Right cardiac atrium (tissue), 5 donors: Measurements from ENCODE around the gene PPT2. TPM values are rescaled to one million over a fixed set of nuclear protein-coding genes. Genes with fewer than 3 reads are reported as not detected.

Experiments
- ATAC-seq, 2 donors: fragments of 200-7000 bp; cut with Tn5 transposase; one replicate each; pipeline versions ENCODE4 v1.8.0 to v1.9.1; 2020; ENCODE audit warnings: moderate library complexity in 2 of 2, mild to moderate bottlenecking in 1 of 2
- DNase-seq, 3 donors: peaks; one replicate each; pipeline ENCODE4 v3.0.0-alpha.2; 2020
- H3K27ac ChIP-seq: one replicate; pipeline ENCODE4 v1.5.1; 2013; ENCODE audit warnings: mild to moderate bottlenecking, low read length, control low read depth, moderate library complexity
- H3K27me3 ChIP-seq: one replicate; pipeline ENCODE4 v1.6.1; 2013; ENCODE audit not compliant: control insufficient read depth, insufficient read depth
- H3K4me1 ChIP-seq: one replicate; pipeline ENCODE4 v1.6.1; 2013; ENCODE audit warnings: low read length; ENCODE audit not compliant: control insufficient read depth, insufficient read depth
- H3K4me3 ChIP-seq: one replicate; pipeline ENCODE4 v1.5.1; 2013; ENCODE audit warnings: low read length, control low read depth
- H3K9me3 ChIP-seq: one replicate; pipeline ENCODE4 v1.6.1; 2013; ENCODE audit warnings: low read length; ENCODE audit not compliant: control insufficient read depth
- WGBS: extraction: QIAGEN DNeasy Blood & Tissue Kit; methylation state at CpG from one replicate; pipeline ENCODE4 v1.1.7; 2013; 5-methylcytosine and 5-hydroxymethylcytosine counted together
- intact Hi-C, 4 donors: fragments of 100-400 bp; cut with DNase I; formaldehyde crosslinking; loops; one replicate each; pipeline versions ENCODE4 v1.11.0 to v1.14.0; 2022 to 2023
- polyA plus RNA-seq: library from polyadenylated mRNA; stranded (reverse); fragments of 200-250 nt; gene quantifications from one replicate; pipeline ENCODE4 v1.2.3, GENCODE V29; 2013
- total RNA-seq, 4 donors: library from RNA; stranded (reverse); fragmentation: NEBNext Ultra II Directional; extraction: Animal tissue kit (Norgen Biotek cat#: 25700); gene quantifications; one replicate each; pipeline ENCODE4 v1.2.1, GENCODE V29; 2021
- donor health status: healthy with polysubstance abuse.
- donor health status: DM: no; HTN: yes; CAD: no.
- donor health status: DM: no; HTN: no; CAD: no.
- donor health status: DM: no; HTN: yes; CAD: no; lungs with severe emphysema.
- donor health status: DM: yes; HTN: yes; CAD: no.

PPT2 gene
- total and polyA plus RNA-seq, 5 donors: 22.4 to 30.5 (median 30.0) TPM

DNA sequence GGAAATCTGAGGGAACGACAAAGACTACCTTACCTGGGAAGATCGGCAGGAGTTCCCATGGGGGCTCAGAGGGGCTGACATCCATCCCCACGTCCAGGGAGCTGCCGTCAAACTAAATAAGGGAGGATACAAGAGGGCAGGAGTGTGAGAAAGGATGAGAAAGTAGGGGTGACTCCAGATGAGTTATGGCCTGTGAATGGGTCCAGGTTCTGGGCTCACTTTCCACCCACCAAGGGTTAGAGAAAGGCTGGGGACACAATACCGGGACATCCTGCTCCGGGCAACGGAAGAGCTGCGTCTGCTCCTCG, 26.6 kb upstream of the PPT2 start:
- whole genome bisulfite sequencing: 5% methylated on average over 9 of the region's 9 CpGs
- H3K4me3 ChIP-seq: peak overlapping the region; percentile 98
- H3K27ac ChIP-seq: peak overlapping the region; percentile 97
- no peaks in the 10 kb centered on the region for H3K27me3 ChIP-seq
- intact Hi-C loops: loop anchor here in 2 of 4 donors (5.0 to 10.0 kb wide), 2 partner anchors 47 to 70 kb away; partner anchors contain the start of genes AGPAT1 (in 1 of the 2) and RNF5 (in 1 of the 2)
- DNase-seq (no peak), ATAC-seq (no peak)
- peaks cover 21% of the 10 kb centered on the region for H3K4me1 ChIP-seq
- H3K9me3 ChIP-seq: no peaks in the 10 kb centered on the region

DNA sequence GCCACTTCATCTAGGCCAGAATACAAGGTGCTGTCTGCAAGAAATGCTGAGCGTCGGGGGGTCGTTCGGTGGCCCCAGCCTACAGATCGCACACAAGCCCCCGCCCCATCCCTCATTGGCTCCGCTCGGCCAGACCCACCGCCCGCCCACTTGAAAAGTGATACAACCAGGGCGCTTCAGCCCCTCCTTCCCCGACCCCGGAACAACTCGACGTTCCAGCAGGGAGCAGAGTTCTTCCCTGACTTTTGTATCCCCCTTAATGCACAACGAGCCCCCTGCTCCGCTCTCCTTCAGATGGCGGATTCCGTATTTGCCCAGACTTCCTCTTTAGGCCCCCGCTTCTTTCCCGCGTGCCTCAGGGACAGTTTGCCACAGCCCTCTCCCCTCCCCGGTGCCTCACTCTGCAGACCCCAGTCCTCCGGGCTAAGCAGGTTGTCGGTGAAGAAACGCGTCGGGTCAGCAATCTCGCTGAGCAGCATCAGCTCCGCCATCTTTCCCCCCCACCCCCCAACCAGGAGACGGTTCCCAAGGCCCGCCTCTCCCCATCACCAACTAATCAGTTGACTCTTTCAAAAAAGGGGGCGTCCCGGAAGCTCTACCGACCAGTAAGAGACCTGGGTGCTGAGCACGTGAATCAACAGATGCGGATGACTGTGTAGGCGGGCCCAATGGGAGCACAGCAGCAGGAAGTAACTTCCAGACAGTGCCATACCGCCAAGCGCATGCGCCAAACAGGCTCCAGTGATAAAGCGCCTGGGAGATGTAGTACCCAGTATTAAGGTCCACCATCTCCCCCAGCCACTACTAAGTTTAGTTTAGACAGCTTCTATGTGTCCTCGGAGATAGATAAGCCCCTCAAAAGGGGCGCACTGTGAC, 26.0 kb upstream of the PPT2 start, which contains the start of gene ATF6B:
TSS of gene ATF6B (minus strand) at position 530 of the 876 bp plus-strand sequence. CDS start at position 491, 39 bp downstream.
- Histone ChIP-seq H3K4me1 (peaks cover 21% of the 10 kb centered on the region), H3K27ac (peak within 1 kb of the TSS; percentile 97), H3K27me3 (no peaks in the 10 kb centered on the region), H3K4me3 (peak within 1 kb of the TSS; percentile 98), H3K9me3 (no peaks in the 10 kb centered on the region)
- WGBS: under 1% methylated on average over 44 of the region's 44 CpGs
- intact Hi-C loops: loop anchor here in 2 of 4 donors (5.0 to 10.0 kb wide), 2 partner anchors 47 to 69 kb away; partner anchors contain the start of genes AGPAT1 (in 1 of the 2) and RNF5 (in 1 of the 2)
- ATAC-seq (peak; percentile 96 to 97), DNase-seq (peak; percentile 99)

DNA sequence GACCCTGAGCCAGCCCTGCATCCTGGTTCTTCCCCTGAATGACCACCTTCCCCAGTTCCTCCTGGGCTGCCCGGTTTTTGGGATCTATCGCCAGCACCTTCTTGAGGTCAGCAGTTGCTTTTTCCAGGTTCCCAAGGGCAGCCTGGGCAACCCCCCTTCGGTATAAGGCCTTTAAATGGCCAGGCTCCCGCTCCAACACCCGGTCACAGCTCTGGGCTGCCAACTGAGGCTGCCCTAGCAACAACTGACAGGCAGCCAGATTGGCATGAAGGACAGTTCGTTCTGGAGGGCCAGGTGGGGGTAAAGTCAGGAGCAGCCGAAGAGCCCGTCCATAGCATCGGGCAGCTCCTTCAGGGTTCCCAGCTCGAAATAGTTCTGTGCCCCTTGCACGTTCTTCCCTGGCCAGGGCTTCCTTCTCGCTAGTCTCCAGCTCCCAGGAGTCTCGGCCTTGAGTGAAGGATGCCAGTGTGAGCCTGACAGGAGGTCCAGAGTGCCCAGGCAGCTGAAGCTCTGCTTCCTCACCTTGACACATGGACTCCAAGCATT, 25.1 kb upstream of the PPT2 start:
- intact Hi-C loops: loop anchor here in 2 of 4 donors (5.0 to 10.0 kb wide), 2 partner anchors 46 to 68 kb away; partner anchors contain the start of genes AGPAT1 (in 1 of the 2) and RNF5 (in 1 of the 2)
- peak overlapping the region; percentile 68 for H3K27ac ChIP-seq
- no peaks in the 10 kb centered on the region for H3K9me3 ChIP-seq
- H3K4me3 ChIP-seq: peak overlapping the region; percentile 30
- WGBS: 88% methylated on average over 13 of the region's 13 CpGs
- peak in 1 of 3 donors; percentile 62 for DNase-seq
- H3K27me3 ChIP-seq: no peaks in the 10 kb centered on the region
- H3K4me1 ChIP-seq: peaks cover 21% of the 10 kb centered on the region
- ATAC-seq: no peak

- Histone ChIP-seq H3K9me3 (no peaks in the 10 kb centered on the region), H3K27me3 (no peaks in the 10 kb centered on the region), H3K4me3 (peak overlapping the region; percentile 79), H3K4me1 (peaks cover 21% of the 10 kb centered on the region), H3K27ac (peak overlapping the region; percentile 98)
- ATAC-seq: peak; percentile 59 to 66
- 34% methylated on average over 22 of the region's 22 CpGs for WGBS
- intact Hi-C loops: loop anchor here in 2 of 4 donors (5.0 to 10.0 kb wide), 2 partner anchors 45 to 68 kb away; partner anchors contain the start of genes AGPAT1 (in 1 of the 2) and RNF5 (in 1 of the 2)
- peak in 1 of 3 donors; percentile 94 for DNase-seq
These were observed 24.4 kb upstream of the PPT2 start for GRCh38 chr6:32129297-32130088.

DNA sequence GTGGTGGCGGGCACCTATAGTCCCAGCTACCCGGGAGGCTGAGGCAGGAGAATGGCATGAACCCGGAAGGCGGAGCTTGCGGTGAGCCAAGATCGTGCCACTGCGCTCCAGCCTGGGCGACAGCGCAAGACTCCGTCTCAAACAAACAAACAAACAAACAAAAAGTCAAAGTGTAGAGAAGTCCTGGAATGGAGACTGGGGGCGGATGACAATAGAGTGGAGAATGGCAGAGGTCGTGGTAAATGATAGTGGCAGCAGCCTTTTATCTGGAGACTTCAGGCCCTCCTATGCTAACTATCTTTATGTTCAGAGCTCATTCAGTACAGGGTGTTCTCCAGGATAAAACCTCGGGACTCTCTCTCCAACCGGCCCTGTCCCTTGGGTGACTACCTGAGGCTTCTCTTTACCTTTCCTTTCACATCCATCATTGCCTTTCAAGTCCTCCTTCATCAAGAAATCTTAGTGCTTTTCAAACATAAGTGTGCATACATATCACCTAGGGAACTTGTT, 22.4 kb upstream of the PPT2 start:
- Histone ChIP-seq H3K4me3 (no peak overlapping the region), H3K27me3 (no peaks in the 10 kb centered on the region), H3K27ac (no peak overlapping the region), H3K9me3 (no peaks in the 10 kb centered on the region), H3K4me1 (peaks cover 21% of the 10 kb centered on the region)
- no peak for ATAC-seq
- 88% methylated on average over 14 of the region's 14 CpGs for WGBS
- DNase-seq: no peak
- intact Hi-C loops: no loop called here

DNA sequence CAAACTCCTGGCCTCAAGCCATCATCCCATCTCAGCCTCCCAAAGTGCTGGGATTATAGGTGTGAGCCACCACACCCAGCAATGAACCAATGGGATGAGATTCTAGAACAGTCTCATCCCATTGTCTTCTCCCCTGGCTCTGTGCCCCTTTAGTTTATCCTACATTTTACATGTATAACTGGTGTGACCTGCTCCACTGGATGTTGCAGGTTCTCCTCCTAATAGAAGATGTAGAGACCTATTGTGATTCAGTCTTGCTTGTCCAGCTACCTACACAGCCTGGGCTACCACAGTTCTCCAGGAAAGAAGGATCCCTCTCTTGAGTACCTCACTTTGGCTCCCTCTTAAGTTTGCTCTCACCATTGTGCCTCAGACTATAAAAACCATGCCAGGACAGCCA, 21.8 kb upstream of the PPT2 start:
- no peaks in the 10 kb centered on the region for H3K9me3 ChIP-seq
- H3K27me3 ChIP-seq: no peaks in the 10 kb centered on the region
- ATAC-seq: no peak
- no peak overlapping the region for H3K27ac ChIP-seq
- intact Hi-C loops: no loop called here
- H3K4me3 ChIP-seq: no peak overlapping the region
- no peak for DNase-seq
- peaks cover 17% of the 10 kb centered on the region for H3K4me1 ChIP-seq

- no peak for ATAC-seq
- H3K27me3 ChIP-seq: no peaks in the 10 kb centered on the region
- no peaks in the 10 kb centered on the region for H3K9me3 ChIP-seq
- H3K4me1 ChIP-seq: peaks cover 8% of the 10 kb centered on the region
- no peak overlapping the region for H3K4me3 ChIP-seq
- DNase-seq: no peak
- no peak overlapping the region for H3K27ac ChIP-seq
- WGBS: 71% methylated on average over 4 of the region's 4 CpGs
- intact Hi-C loops: no loop called here
These were observed 20.2 kb upstream of the PPT2 start for GRCh38 chr6:32133786-32134185.

DNA sequence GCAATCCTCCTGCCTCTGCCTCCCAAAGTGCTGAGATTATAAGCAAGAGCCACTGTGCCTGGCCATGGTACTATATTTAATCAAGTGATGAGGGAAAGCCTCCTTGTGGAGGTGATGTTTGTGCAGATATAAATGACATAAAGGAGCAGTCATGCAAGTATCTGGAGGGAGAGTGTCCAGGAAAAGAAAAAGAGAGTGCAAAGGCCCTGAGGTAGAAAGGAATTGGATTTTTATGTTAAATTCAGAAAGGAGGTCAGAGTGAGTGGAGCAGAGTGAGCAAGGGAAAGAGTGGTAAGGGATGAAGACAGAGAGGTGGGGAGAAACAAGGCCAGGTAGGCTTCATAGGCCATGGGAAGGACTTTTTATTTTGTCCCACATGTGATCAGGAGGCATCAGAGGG, 16.5 kb upstream of the PPT2 start:
- no peaks in the 10 kb centered on the region for H3K9me3 ChIP-seq
- no peak for DNase-seq
- intact Hi-C loops: no loop called here

GRCh38 chr6:32139590-32139989, 14.4 kb upstream of the PPT2 start:
- no peak overlapping the region for H3K27ac ChIP-seq
- H3K9me3 ChIP-seq: no peaks in the 10 kb centered on the region
- no peaks in the 10 kb centered on the region for H3K27me3 ChIP-seq
- 51% methylated on average over 5 of the region's 5 CpGs for WGBS
- DNase-seq: no peak
- H3K4me1 ChIP-seq: no peaks in the 10 kb centered on the region
- ATAC-seq: no peak
- intact Hi-C loops: no loop called here
- H3K4me3 ChIP-seq: no peak overlapping the region

More for the DNA sequence above, 16.5 kb upstream of the PPT2 start:
- no peak for ATAC-seq
- H3K27ac ChIP-seq: no peak overlapping the region
- no peak overlapping the region for H3K4me3 ChIP-seq
- no peaks in the 10 kb centered on the region for H3K4me1 ChIP-seq
- H3K27me3 ChIP-seq: no peaks in the 10 kb centered on the region

DNA sequence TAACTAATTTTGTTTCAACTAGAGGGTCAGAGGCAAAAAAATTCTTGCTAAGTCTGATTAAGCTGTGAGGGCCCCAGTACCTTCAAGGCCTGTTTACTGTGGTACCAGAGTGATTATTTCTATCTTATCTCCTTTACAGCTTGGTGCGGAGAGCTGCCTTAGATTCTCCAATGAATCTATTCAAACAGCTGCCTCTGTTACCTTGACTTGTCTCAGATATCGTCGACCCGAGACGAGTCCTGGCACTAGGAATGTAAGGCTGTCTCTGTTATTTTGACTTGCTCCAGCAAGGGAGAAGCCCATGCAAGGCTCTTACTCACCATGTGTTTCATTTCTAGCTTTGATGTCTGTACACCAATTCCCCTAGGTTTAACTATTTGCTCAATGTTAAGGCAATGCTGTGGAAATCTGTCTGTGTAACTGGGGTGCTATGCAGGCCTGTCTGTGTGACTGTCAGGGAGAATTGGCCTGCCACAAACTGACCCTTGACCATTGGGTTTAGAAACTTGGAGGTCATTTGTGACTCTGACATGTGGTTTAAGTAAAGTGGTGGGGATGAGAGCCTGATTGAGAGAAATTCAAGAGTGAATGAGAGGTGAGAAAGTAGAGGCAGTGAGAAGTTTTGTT, 13.4 kb upstream of the PPT2 start:
- DNase-seq (no peak), ATAC-seq (no peak)
- 48% methylated on average over 5 of the region's 5 CpGs for WGBS
- H3K9me3 ChIP-seq: no peaks in the 10 kb centered on the region
- H3K4me1 ChIP-seq: no peaks in the 10 kb centered on the region
- H3K4me3 ChIP-seq: no peak overlapping the region
- no peak overlapping the region for H3K27ac ChIP-seq
- no peaks in the 10 kb centered on the region for H3K27me3 ChIP-seq
- intact Hi-C loops: no loop called here
